Measurements from ENCODE around the gene MYRF.

Gene MYRF

DNA sequence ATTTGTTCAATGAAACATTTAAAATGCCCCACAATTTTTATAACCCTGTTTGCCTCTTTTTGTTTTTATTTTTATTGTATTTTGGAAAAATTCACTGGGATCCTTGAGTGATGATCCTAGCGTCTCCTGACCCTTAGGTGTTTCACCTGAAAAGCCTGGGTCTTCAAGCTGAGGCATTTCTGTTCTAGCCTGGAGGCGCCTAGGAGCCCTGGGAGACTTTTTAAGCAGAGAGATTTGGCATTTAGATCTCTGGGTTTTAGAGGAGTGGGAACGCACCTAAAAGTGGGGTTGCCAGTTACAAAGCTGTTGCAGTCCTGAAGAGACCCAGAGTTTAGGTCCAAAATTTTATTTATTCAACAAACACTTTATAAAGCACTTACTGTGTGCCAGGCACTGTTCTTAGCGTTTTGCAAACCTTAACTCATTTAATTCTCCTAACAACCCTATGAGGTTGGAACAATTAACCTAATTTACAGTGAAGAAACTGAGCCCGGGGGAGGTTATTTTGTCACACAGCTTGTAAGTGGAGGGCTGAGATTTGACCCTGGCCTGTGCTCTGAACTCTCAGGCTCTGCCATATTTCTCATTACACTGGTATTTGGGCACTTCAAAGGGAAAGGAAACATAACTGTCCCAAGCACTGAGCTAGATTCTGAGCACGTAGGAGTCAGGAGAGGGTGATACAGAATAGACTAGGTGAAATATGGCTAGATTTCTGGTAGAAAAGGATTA lies 65.2 kb downstream of the MYRF start:
- no peak for DNase-seq (ENCODE audit: low read depth in 2 of 2)

DNA sequence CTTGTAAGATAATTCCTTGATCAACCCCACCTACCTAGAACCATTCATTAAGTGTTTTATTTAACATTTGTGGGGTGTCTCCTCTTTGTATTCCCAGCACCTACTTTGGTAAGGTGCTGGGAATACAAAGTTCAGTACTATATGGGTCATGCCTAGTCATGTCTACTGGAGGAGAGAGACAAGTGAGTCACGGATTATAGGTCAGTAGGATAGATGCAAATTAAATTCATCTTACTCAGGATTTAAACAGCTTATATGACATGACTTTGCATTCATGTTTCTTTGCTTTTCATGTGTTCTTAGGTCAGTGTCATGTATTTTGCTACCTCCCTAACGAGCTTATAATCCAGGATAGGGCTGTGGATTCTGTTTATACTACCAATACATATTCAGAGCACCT lies 67.7 kb downstream of the MYRF start:
- no peak for DNase-seq (ENCODE audit: low read depth in 2 of 2)

DNA sequence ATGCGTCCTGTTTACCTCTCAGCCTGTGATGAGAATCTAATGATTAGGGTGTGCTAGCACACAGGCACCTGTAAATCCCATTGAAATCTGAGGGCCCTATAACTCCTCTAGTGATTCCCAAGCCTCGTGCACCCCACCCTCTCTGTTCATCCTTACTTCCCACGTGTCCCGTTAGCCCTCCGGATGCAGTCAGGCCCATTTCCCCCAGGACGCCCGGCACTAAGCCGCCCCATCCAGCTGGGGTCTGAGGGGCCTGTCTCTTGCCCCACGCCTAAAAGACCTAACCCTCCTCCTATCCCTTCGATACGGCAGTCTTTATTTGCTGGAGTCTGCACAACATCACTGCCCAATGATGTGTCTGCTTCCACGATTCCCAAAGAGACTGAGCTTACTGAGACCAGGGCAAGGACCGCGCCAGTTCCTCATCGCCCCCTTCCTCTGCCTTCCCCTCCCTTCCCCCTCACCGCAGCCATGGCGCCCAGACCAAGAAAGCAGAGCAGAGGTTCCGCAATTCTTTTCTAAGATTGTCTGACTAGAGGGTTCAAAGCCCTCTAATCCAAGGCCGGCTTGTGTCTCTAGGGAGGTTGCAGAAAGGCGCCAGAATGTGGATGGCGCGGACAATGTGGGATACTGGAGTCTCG lies 74.6 kb downstream of the MYRF start:
- no peak for DNase-seq (ENCODE audit: low read depth in 2 of 2)

DNA sequence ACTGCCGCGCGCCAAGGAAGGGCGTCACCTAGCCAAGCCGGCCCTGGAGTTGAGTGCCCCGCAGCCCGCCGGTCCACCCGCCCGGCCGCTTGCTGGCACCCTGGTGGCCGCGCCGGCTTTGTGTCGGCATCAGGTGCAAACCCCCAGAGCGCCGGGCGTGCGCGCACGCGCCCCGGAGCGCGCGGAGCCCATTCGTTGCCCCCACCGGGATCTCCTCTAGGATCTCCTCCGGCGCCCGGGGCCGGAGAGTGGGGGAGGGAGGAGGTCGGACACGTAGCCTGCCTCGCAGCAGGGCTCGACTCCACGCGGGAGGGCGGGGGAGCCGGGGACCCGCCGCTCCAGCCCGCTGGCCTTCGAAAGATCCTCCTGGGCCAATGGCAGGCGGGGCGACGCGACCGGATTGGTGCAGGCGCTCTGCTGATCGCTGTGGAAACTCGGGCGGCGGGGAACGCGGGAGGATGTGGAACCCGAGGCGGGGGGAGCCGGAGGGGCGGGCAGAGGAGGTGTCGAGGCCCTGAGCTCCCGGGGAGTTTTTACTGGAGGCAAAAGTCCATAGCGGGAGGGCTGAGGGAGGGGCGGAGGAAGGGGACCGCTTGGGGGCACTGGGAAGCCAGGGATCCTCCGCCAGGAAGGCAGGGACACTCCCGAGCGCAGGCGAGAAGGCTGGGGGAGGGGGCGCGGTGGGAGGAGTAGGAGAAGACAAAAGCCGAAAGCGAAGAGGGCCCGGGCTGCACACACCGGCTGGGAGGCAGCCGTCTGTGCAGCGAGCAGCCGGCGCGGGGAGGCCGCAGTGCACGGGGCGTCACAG lies 75.3 kb downstream of the MYRF start, which contains the start of gene FADS2:
TSS of gene FADS2 (plus strand) at position 730 of the 808 bp plus-strand sequence. CDS start 91 bp downstream, outside the sequence.
- DNase-seq (ENCODE audit: low read depth in 2 of 2) = peak in 1 of 2 donors; percentile 56

DNA sequence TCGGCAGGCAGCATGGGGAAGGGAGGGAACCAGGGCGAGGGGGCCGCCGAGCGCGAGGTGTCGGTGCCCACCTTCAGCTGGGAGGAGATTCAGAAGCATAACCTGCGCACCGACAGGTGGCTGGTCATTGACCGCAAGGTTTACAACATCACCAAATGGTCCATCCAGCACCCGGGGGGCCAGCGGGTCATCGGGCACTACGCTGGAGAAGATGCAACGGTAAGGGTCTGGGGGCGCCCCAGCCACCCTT lies 75.9 kb downstream of the MYRF start:
- DNase-seq (ENCODE audit: low read depth in 2 of 2) = no peak

DNA sequence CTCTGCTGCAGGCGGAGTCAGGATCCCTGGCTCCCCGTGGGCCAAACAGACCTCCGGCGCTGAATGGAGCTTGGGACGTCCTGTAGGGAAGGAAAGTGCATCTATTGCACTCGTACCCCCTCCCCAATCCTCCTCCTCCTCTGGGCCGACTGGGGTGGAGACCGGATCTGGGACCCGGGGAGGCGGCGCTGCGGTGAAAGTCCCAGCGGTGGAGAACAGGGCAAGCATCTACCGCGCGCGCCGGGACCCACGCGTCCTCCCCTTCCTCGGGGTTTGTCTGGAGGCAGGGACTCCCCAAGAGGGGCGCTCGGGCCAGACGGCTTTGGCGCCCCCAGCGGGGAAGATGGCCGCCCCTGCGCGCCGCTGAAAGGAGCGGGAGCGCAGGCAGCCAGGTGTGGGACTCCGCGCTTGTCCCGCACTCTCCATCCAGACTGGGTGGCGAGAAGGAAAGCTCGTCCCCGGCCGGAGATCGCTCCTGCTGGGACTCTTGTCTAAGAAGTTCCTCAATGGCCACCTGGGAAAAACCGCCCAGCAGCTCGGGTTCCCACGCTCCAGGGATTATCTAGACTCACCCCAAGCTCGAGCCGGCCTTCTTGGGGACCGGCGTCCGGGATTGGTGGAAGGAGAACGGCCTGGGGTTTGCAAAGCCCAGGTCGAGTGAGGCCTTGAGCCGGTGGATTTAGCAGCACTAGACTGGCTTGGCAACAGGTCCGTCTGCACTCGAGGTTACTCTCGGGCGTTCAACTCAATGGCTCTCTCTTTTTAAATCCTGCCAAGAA lies 76.4 kb downstream of the MYRF start:
- no peak for DNase-seq (ENCODE audit: low read depth in 2 of 2)

DNA sequence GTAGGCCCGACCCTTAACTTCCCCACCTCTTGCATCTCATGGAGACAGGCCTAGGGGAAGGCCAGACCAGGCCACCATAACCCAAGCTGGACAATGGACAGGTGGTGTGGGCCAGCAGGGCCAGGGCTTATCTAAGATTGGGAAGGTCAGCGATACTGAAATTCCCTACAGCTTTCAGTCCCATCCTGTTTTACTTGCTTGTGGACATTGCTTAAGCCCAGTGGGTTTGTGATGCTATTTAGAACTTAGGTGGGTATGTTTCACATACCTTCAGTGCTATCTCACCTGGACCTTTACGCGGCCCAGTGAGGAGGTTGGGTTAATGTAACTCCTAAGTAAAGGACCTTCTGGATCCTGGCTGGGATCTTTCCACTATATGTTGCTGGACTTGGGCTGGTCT lies 77.4 kb downstream of the MYRF start:
- DNase-seq (ENCODE audit: low read depth in 2 of 2) = no peak

DNA sequence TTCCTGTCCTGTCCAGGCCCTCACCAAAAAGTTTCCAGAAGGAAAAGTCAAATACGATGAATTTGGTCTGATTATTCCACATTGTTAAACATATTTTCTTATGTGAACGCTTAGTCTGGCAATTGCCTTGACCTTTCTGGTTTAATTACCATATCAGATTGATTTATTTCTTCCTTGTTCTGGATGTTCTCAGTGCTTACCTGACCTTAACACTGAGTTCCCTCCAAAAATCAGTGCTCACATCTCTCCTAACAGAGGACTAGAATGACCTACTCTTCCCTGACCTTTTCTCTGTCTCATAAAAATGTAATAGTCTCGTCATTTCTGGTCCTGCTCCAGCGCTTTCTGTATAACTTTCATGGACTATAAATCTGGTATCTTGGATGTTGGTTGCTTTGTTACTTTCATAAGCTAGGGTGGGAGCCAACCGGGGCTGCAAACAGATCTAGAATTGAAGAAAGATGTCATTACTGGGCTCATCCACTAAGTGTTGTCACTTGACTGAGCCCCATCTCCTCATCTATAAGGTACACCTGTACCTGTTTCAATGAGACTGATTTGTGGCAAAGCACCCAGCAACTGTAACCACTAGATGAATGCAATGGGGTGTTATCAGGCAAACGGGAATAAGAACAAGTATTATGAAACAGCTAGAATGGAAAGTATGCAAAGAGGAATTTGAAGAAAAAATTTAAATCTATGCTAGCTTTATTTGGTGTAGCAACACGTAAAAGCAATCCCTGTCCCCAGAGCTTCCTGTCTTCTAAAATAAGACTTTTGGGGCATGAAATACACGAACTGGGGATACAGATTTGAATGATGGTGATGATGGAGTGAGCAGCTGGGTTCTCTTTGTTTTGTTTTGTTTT lies 78.0 kb downstream of the MYRF start:
- no peak for DNase-seq (ENCODE audit: low read depth in 2 of 2)

DNA sequence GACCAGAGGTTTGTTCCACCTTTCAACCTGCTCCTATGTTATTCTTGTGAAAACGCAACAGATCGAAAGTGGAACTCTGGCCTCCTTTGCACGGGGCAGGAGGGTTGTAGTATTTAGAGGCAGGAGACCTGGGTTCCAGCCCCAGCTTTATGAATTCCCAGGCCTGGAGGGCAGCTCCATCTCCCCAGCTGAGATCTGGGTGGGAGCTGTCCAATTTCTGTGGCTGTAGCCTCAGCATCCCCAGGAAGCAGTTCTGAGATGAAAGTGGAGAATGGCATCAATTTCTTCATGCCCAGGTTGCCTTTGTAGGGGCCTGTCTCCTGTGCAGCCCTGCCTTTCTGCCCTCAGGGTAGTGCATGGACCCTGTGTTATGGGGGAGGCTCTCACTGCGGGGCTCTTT lies 79.8 kb downstream of the MYRF start:
- DNase-seq (ENCODE audit: low read depth in 2 of 2) = no peak

DNA sequence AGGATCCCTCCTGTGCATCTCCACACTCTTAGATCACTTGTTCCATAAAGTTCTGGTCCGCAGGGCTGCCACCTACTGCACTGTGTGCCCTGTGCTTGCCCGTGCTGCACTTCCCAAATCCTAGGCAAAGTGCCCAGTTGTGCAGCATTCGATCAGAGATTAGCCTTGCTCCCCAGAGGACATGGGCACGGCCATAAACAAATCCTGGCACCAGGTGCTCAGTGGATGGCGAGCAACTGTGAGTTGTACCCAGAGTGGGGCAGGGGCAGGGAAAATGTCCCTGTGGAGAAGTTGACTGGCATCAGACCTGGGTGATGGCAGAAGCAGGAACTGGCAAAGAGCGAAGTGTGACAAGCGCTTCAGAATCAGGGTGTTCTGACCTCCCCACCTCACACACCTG lies 80.3 kb downstream of the MYRF start:
- no peak for DNase-seq (ENCODE audit: low read depth in 2 of 2)

DNA sequence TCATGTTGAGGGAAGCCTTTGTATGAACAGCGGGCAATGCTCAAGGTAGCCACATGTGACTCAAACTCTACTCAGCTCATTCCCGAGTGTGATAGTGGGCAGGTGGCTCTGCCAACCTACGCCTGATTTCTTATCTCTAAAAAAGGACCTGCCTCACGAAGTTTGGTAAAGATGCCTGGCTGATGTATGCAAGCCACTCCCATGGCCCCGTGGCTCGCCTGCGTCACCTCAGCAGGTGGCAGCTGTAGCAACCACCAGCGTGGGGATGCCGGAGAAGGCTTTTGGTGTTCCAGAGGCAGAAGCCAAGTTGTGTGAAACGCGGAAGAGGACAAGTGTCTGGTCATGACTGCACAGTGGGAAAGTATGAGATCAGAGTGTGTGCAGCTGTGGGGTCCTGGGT lies 81.0 kb downstream of the MYRF start:
- DNase-seq (ENCODE audit: low read depth in 2 of 2) = no peak

DNA sequence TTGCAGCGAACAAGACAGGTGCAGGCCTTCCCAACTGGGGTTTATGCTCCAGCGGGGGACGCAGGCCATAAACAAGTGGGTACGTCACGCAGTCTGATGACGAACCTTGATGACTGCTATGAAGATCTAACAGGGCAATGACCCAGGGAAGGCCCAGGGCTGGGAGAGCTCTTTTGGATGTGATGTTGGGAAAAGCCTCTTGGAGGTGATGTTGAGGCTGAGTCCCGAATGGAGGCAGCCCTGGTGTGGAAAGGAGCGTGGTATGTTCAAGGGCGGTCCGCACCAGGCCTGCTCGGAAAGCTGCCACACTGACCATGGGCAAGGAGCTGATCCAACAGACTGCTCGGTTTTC lies 81.5 kb downstream of the MYRF start:
- DNase-seq (ENCODE audit: low read depth in 2 of 2) = no peak

DNA sequence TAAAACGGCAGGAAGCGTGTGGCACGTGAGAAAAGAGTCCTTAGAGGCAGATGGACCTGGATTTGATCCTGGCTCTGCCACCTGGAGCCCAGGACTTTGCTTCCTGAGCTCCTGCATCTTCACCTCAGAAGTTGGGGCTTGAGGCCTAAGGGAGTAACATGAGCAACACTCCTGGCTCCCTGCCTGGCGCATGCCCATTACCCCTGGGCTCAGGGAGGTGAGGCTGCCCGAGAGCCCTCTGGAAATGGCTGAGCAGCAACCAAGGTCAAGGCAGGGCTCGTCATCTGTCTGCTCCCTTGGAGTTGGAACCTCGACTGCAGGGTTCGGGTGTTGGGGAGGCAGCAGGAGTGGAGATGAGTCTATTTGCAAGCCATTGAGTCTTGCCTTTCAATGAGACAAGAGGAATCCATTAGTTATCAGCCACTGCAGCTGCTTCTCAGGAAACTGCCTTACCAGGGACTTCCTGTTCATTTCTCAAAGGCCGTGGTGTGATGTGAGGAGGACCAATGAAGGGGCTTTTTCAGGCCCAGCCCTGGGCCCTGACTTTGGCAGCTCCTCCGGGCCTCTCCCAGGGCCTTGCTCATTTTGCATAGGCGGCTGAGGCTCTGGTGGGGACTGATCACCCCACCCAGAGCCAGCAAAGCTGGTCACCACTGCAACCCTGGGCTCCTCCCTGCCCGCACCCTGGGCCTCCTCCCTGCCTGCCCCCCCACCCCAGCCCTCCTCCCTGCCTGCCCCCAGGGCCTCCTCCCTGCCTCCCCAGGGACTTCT lies 82.0 kb downstream of the MYRF start:
- DNase-seq (ENCODE audit: low read depth in 2 of 2) = no peak

DNA sequence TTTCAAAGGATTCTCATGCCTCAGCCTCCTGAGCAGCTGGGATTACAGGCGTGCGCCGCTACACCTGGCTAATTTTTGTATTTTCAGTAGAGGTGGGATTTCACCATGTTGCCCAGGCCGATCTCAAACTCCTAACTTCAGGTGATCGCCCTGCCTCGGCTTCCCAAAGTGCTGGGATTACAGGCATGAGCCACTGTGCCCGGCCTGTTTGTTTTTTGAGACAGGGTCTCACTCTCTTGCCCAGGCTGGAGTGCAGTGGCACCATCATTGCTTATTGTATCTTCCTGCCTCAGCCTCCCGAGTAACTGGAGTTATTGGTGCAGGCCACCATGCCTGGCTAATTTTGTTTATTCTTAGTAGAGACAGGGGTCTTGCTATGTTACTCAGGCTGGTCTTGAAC lies 83.8 kb downstream of the MYRF start:
- DNase-seq (ENCODE audit: low read depth in 2 of 2) = no peak

DNA sequence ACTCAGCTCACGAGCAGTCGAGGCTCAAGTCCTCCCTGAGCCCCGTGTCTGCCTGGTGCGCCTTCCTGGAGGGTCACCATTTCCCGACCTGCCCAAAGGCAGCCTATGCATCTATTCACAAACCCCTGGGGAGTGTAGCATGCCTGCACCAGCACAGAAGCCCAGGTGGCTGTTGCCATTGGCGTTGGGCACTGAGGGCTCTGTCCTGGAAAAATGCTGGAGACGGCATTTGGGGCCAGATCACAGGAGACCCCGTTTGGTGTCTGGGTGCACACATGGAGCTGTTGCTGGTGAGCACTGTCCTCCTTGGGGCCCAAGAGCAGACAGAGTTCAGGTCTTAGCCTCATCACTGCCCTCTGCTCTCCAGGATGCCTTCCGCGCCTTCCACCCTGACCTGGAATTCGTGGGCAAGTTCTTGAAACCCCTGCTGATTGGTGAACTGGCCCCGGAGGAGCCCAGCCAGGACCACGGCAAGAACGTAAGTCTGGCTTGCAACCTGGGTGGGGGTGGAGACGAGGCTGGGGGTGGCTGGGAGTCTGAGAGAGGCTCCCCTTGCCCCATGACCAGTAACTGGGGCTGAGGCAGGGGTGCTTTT lies 85.1 kb downstream of the MYRF start:
- no peak for DNase-seq (ENCODE audit: low read depth in 2 of 2)

Measured in stimulated activated CD8-positive, alpha-beta memory T cell treated with anti-CD3 and anti-CD28 coated beads, Interleukin-15, amount 100 ng/mL, for 4 hours (primary cell).